MM.1S (cell line): ENCODE results near the gene HM13.
"Not testable (repeated sequence)": the region's sequence is repeated elsewhere in the genome, so short reads cannot be mapped to it uniquely, and the experiment has no call there.

ENCODE experiments used
- DNase-seq: peaks from one replicate; pipeline ENCODE4 v3.0.0-alpha.2; 2015
- H2AFZ ChIP-seq: fragments of 300-600 bp; sonication (generic); 2 replicates; pipeline ENCODE4 v1.6.0; 2016; ENCODE audit warnings: antibody characterized with exemption, low read length
- H3F3A ChIP-seq: fragments of 300-600 bp; sonication (generic); 2 replicates; pipeline ENCODE4 v1.6.1; 2016; ENCODE audit warnings: mild to moderate bottlenecking, antibody characterized with exemption, low read length, moderate library complexity, mixed read lengths; ENCODE audit not compliant: insufficient read depth
- H3K27ac ChIP-seq: fragments of 300-600 bp; sonication (generic); 2 replicates; pipeline ENCODE4 v1.5.1; 2016; ENCODE audit warnings: mild to moderate bottlenecking, low read length
- H3K27me3 ChIP-seq: fragments of 300-600 bp; sonication (generic); replicated peaks from 2 replicates; pipeline ENCODE4 v1.6.0; 2016; ENCODE audit warnings: low read length; ENCODE audit not compliant: insufficient read depth
- H3K36me3 ChIP-seq: fragments of 300-600 bp; sonication (generic); replicated peaks from 2 replicates; pipeline ENCODE4 v1.6.1; 2016; ENCODE audit warnings: mild to moderate bottlenecking, low read length, mixed read lengths; ENCODE audit not compliant: insufficient read depth
- H3K4me1 ChIP-seq: fragments of 300-600 bp; sonication (generic); 2 replicates; pipeline ENCODE4 v1.6.1; 2016; ENCODE audit warnings: low read length, mixed read lengths
- H3K4me2 ChIP-seq: fragments of 300-600 bp; sonication (generic); 2 replicates; pipeline ENCODE4 v1.6.0; 2016; ENCODE audit warnings: low read depth, low read length
- H3K4me3 ChIP-seq: fragments of 300-600 bp; sonication (generic); 2 replicates; pipeline ENCODE4 v1.5.1; 2016; ENCODE audit warnings: low read length, mixed read lengths
- H3K79me2 ChIP-seq: fragments of 300-600 bp; sonication (generic); 2 replicates; pipeline ENCODE4 v1.6.1; 2016; ENCODE audit warnings: mixed run types, low read length, mixed read lengths
- H3K9ac ChIP-seq: fragments of 300-600 bp; sonication (generic); 2 replicates; pipeline ENCODE4 v1.6.1; 2016; ENCODE audit warnings: low read length, mixed read lengths
- H3K9me2 ChIP-seq: fragments of 300-600 bp; sonication (generic); replicated peaks from 2 replicates; pipeline ENCODE4 v1.6.1; 2016; ENCODE audit warnings: mild to moderate bottlenecking, low read length, mixed read lengths; ENCODE audit not compliant: insufficient read depth
- H3K9me3 ChIP-seq: fragments of 300-600 bp; sonication (generic); replicated peaks from 2 replicates; pipeline ENCODE4 v1.6.1; 2016; ENCODE audit warnings: mild to moderate bottlenecking, low read length, mixed read lengths; ENCODE audit not compliant: insufficient read depth
- H4K20me1 ChIP-seq: fragments of 300-600 bp; sonication (generic); 2 replicates; pipeline ENCODE4 v1.6.1; 2016; ENCODE audit warnings: mild to moderate bottlenecking, low read length, moderate library complexity, mixed read lengths; ENCODE audit not compliant: insufficient read depth
- EZH2 ChIP-seq: fragments of 300-600 bp; sonication (generic); optimal IDR thresholded peaks from 2 replicates; pipeline ENCODE3; 2017; ENCODE audit warnings: low read depth, mild to moderate bottlenecking, antibody characterized with exemption, low read length, mixed read lengths
- EZH2phosphoT487 ChIP-seq: fragments of 300-600 bp; sonication (generic); IDR thresholded peaks from 2 replicates; pipeline ENCODE4 v1.6.1; 2018; ENCODE audit warnings: antibody characterized with exemption, low read length
- TF ChIP-seq, protein P1 (sequence below): fragments of 300-600 bp; sonication (generic); IDR thresholded peaks from 2 replicates; pipeline ENCODE4 v1.5.1; 2016; ENCODE audit warnings: antibody characterized with exemption, low read length, mixed read lengths

The HM13 gene

DNA sequence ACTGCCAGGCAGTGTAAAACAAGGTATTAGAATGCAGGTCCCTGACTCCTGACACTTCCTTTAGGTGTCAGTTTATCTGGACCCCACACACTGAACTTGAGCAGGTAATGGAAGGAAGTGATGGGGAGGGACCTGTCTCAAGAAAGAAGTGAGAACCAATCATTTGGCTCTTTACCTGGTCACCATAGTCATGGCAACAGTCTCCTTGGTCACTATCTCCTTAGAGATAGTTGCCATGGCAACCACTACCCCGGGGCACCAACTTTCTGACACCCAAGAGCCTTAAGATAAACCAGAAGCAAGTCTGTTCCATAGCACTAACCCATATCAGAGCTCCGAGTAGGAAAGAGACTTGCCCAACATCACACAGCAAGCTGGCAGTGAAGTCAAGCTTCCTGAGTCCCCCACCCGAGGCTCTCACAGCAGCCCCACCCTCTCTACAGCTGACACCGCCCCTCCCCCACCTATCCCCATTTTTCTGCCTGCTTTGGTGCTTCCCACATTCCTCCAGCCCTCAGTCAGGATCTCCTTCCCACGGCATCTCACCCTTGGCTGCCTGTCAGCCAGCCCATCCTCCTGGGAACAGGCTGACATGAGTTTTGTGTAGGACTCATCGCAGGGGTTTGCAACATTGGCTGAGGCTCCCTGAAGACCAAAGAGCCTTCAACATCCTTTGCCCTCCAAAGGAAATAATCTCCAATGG lies 16.3 kb upstream of the HM13 start:
- no peak overlapping the region for H3K9ac ChIP-seq
- no peaks in the 10 kb centered on the region for H3K9me2 ChIP-seq
- H3K4me1 ChIP-seq, result no peaks in the 10 kb centered on the region
- H3F3A ChIP-seq, result no peaks in the 10 kb centered on the region
- H3K27ac ChIP-seq, result no peak overlapping the region
- no peak for DNase-seq
- TF ChIP-seq EZH2, result no peak
- no peaks in the 10 kb centered on the region for H3K27me3 ChIP-seq
- H3K4me3 ChIP-seq, result no peak overlapping the region
- no peaks in the 10 kb centered on the region for H4K20me1 ChIP-seq
- no peaks in the 10 kb centered on the region for H3K79me2 ChIP-seq
- H2AFZ ChIP-seq, result no peak overlapping the region
- no peaks in the 10 kb centered on the region for H3K9me3 ChIP-seq
- no peak overlapping the region for H3K4me2 ChIP-seq
- no peaks in the 10 kb centered on the region for H3K36me3 ChIP-seq

DNA sequence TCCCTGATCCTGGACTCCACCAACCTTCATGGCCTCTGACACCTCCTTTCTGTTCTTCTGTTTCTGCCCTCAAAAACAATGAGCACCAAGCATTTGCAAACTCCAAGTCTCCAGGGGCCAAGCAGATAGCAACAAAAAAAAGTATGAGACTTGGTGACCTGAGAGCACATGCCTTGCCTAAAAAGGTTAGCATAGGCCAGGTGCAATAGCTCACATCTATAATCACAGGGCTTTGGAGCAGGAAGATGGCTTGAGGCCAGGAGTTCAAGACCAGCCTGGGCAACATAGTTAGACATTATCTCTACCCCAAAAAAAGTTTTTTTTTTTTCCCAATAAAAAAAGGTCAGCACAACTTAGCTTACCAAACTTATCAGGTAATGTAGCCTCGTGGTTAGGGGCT lies 13.7 kb upstream of the HM13 start:
- no peak overlapping the region for H2AFZ ChIP-seq
- TF ChIP-seq EZH2phosphoT487, result no peak
- TF ChIP-seq, protein P1, sequence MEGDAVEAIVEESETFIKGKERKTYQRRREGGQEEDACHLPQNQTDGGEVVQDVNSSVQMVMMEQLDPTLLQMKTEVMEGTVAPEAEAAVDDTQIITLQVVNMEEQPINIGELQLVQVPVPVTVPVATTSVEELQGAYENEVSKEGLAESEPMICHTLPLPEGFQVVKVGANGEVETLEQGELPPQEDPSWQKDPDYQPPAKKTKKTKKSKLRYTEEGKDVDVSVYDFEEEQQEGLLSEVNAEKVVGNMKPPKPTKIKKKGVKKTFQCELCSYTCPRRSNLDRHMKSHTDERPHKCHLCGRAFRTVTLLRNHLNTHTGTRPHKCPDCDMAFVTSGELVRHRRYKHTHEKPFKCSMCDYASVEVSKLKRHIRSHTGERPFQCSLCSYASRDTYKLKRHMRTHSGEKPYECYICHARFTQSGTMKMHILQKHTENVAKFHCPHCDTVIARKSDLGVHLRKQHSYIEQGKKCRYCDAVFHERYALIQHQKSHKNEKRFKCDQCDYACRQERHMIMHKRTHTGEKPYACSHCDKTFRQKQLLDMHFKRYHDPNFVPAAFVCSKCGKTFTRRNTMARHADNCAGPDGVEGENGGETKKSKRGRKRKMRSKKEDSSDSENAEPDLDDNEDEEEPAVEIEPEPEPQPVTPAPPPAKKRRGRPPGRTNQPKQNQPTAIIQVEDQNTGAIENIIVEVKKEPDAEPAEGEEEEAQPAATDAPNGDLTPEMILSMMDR, result no peak
- no peak for TF ChIP-seq EZH2
- H3K4me1 ChIP-seq, result no peaks in the 10 kb centered on the region
- no peak overlapping the region for H3K9ac ChIP-seq
- DNase-seq, result no peak
- H3K79me2 ChIP-seq, result no peaks in the 10 kb centered on the region
- H4K20me1 ChIP-seq, result no peaks in the 10 kb centered on the region
- H3K9me3 ChIP-seq, result no peaks in the 10 kb centered on the region
- no peak overlapping the region for H3K4me2 ChIP-seq
- H3K27ac ChIP-seq, result no peak overlapping the region
- H3F3A ChIP-seq, result no peaks in the 10 kb centered on the region
- H3K4me3 ChIP-seq, result no peak overlapping the region
- H3K9me2 ChIP-seq, result no peaks in the 10 kb centered on the region
- H3K27me3 ChIP-seq, result no peaks in the 10 kb centered on the region
- H3K36me3 ChIP-seq, result no peaks in the 10 kb centered on the region

DNA sequence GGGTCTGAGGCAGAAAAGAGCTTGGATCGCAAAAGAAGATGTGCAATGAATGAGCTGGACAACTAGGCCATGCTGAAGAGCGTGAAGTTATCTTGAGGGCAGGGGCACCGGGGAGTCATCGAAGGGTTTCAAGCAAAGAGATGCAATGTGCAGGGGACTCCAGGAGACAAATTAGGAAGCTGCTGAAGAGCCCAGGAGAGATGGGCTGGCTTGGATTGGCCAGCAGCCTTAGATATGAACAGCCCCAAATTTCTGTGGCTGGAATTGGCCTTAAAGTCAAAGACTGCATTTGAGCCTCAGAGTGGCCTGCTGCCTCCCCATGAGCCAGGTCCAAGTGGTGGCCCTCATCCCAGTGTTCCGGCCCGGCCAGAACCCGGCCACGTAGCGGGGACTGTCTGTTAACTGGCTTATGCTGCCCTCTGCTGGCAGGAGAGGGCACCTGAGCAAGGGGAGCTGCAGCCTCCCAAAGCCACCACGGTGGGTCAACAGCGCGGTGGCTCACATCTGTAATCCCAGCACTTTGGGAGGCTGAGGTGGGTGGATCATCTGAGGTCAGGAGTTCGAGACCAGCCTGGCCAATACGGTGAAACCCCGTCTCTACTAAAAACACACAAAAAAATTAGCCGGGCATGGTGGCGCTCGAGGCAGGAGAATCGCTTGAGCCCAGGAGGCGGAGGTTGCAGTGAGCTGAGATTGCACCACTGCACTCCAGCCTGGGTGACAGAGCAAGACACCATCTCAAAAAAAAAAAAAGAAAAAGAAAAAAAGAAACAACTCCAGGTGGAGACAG lies 11.2 kb upstream of the HM13 start:
- not testable (repeated sequence) for H3K27ac ChIP-seq, H3K4me1 ChIP-seq, H3K9me2 ChIP-seq, H3K9me3 ChIP-seq, H3K4me3 ChIP-seq, H4K20me1 ChIP-seq, H3K79me2 ChIP-seq, H3K36me3 ChIP-seq, H3K9ac ChIP-seq, H3K27me3 ChIP-seq, H3F3A ChIP-seq
- peak overlapping the region; percentile 80; the same call in 1 of the 2 replicates for H2AFZ ChIP-seq
- H3K4me2 ChIP-seq, result peak overlapping the region; percentile 57; the same call in 1 of the 2 replicates
- DNase-seq, result peak; percentile 81
- TF ChIP-seq, protein P1, result peak; percentile 84

DNA sequence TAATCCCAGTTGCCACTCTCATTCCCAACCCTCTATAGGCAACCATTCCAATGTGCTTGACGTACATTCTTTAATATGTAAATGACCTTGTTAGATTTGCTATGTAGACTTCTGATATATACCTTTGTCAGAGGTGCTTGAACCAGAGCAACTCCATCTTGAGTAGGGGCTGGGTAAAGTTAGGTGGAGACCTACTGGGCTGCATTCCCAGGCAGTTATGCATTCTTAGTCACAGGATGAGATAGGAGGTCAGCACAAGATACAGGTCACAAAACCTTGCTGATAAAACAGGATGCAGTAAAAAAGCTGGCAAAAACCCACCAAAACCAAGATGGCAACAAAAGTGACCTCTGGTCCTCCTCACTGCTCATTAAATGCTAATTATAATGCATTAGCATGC lies 8.3 kb upstream of the HM13 start:
- Histone ChIP-seq H3K9ac (no peak overlapping the region), H4K20me1 (no peaks in the 10 kb centered on the region), H3K79me2 (no peaks in the 10 kb centered on the region), H3K9me2 (no peaks in the 10 kb centered on the region), H3K4me1 (no peaks in the 10 kb centered on the region), H3K4me3 (no peak overlapping the region), H3K4me2 (no peak overlapping the region), H3F3A (no peaks in the 10 kb centered on the region), H3K27me3 (no peaks in the 10 kb centered on the region), H3K9me3 (no peaks in the 10 kb centered on the region), H3K27ac (no peak overlapping the region), H3K36me3 (no peaks in the 10 kb centered on the region), H2AFZ (no peak overlapping the region)
- DNase-seq, result no peak
- TF ChIP-seq EZH2phosphoT487, result no peak
- TF ChIP-seq EZH2, result no peak
- TF ChIP-seq, protein P1, result no peak
